NK-92 treated with Interleukin-12 subunit alpha and Interleukin-12 subunit beta, amount 100 ng/mL, for 24 hours (cell line): ENCODE data around the gene THAP11.
"Not testable (repeated sequence)": the region's sequence is repeated elsewhere in the genome, so short reads cannot be mapped to it uniquely, and the experiment has no call there.

ENCODE experiments used
- DNase-seq: peaks from one replicate; lab custom pipeline; 2025; lab: John Stamatoyannopoulos, UW

Gene THAP11

GRCh38 chr16:67837190-67837589 is 4.9 kb upstream of the THAP11 start:
- DNase-seq: not testable (repeated sequence)

DNA sequence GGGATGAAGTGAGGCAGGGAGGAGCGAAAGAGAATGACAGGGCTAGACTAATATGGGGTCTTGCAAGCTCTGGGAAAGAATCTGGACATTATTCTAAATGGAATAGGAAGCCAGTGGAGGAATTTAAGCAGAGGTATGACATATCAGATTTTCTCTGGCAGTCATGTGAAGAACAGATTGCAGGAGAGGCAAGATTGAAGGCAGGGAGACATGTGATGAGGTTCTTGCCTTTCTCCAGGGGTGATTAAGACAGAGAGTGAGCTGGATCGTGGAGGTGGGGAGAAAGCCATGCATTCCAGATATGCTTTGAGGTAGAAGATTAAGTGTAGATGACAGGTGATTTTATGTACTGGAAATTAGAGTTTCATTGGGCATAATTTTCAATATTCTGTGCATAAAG is 4.3 kb upstream of the THAP11 start:
- DNase-seq: no peak

DNA sequence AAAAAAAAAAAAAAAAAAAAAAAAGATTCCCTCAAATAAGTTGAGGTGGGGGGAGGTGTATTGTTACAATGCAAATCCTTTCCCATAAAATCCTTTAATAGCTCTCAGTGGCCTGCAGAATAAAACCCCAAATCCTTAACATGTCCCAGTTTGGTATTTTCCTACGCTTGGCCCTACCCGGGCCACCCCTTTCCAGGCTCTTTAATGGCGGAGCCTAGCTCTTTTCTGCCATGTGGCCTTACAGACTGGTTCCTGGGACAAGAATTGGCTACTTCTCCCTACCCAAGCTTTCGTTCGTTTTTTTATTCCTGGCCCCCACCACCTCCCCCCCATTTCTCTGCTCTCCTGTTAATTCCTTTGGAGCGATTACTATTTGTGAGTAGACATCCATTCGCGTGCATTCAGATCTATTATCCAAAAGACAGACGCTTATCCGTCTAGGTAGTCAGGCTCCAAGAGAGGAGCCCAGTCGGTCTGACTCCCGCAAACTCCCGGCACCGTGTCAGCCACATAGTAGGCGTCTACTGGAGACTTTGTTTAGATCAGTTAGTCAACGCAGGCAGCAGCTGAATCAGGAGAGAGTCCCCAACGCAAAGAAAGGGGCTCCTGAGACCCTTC is 813 bp upstream of the THAP11 start:
- no peak for DNase-seq

DNA sequence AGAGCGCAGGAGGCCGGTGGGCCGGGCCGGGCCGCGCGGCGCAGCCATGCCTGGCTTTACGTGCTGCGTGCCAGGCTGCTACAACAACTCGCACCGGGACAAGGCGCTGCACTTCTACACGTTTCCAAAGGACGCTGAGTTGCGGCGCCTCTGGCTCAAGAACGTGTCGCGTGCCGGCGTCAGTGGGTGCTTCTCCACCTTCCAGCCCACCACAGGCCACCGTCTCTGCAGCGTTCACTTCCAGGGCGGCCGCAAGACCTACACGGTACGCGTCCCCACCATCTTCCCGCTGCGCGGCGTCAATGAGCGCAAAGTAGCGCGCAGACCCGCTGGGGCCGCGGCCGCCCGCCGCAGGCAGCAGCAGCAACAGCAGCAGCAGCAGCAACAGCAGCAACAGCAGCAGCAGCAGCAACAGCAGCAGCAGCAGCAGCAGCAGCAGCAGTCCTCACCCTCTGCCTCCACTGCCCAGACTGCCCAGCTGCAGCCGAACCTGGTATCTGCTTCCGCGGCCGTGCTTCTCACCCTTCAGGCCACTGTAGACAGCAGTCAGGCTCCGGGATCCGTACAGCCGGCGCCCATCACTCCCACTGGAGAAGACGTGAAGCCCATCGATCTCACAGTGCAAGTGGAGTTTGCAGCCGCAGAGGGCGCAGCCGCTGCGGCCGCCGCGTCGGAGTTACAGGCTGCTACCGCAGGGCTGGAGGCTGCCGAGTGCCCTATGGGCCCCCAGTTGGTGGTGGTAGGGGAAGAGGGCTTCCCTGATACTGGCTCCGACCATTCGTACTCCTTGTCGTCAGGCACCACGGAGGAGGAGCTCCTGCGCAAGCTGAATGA is 606 bp downstream of the THAP11 start:
- DNase-seq: peak; percentile 42

- no peak for DNase-seq
These were observed 1.2 kb downstream of the THAP11 start for GRCh38 chr16:67843343-67843765.

DNA sequence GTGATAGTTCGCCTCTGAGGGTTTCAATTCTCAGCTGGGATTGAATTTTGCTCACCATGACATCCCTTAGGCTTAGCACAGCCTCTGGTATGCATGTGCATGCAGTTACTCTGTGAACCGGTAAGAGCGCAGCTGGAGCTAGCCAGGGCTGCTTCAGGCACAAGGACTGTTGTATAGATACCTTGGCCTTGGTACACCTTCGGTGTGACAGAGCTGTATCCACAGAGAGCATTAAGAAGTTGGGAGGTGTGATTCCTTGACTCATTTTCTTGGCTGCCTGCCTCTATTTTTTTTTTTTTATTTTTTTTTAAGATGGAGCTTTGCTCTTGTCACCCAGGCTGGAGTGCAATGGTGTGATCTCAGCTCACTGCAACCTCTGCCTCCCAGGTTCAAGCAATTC is 2.4 kb downstream of the THAP11 start:
- no peak for DNase-seq

DNA sequence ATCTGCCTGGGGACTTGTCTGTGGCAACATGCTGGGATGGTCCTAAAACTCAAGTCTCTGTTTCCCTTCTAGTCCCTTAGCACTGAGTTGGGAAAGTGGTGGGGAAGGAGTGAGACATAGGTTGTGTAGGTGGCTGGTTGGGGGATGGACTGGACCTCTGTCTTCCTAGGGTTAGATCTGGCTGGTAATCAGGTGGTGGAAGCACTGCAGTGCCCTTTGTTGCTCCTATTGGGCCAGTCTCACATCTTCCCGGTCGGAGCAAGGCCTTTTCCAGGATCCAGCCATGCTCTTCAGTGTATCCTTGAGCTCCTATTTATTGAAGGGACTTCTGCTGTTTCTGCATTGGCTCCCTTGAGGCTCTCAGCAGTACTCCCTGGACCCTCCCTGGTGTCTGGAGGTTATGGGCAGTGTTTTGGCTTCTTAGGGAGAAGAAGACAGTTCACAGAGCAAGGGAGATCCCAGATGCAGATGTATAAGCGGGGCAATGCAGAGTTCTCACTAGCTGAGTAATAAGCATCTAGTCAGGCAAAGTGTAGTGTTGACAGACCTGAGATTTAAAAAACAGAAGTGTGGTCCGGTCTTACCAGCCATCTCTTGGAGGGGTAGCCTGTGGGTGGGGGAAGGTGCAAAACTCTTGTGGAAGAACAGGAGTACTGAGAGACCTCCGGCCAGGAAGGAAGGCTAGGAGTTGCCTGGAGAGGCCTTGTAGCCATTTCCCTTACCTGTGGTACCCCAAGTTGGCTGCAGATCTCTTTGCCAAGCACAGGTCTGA is 3.4 kb downstream of the THAP11 start:
- no peak for DNase-seq

GRCh38 chr16:67846063-67846319 is 3.9 kb downstream of the THAP11 start:
- DNase-seq: no peak

GRCh38 chr16:67846320-67847063 is 4.4 kb downstream of the THAP11 start, which contains the start of gene NUTF2:
NUTF2 (plus strand) TSS chr16:67846933; CDS start chr16:67865131, 18,198 bp downstream.
- DNase-seq: peak; percentile 90

DNA sequence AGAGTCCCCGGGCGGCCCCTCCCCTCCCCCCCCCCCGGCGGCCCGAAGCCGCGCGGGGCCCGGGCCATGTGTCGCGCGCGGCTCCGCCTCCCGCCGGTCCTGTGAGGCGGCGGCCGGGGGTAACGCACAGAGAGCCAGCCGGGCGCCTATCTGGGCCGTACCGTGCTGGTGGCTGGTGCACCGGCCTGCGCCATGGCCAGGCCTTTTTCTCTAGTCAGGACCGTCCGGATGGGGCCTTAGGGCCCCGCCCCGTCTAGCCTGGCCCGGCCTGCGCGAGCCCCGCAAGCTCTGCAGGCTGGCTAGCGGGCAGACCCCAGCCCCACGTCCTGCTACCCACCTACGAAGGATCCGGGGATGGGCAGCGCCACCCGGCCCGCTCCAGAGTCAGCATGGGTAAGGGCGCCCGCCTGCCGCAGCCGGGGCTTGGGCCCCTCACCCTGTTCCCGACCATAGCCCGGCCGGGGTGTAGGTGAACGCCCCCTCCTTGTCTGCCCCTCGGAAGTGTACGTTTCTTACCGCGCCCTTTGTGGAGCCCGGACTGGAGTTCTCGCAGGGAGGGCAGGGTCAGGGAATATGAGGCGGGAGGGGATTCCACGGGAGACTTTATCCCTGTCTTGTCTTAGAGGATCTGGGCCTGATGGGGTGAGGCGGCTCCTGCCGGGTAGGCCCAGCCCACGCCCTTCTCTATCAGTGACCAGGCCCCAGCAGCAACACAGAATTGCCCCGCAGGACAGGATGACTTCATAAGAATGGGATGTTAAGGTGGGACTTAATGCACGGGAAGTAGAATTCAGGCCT is 5.1 kb downstream of the THAP11 start, which contains the start of gene CENPT:
TSS of gene CENPT (minus strand) at position 630 of the 798 bp plus-strand sequence. CDS start 13,834 bp downstream, outside the sequence.
- no peak for DNase-seq

DNA sequence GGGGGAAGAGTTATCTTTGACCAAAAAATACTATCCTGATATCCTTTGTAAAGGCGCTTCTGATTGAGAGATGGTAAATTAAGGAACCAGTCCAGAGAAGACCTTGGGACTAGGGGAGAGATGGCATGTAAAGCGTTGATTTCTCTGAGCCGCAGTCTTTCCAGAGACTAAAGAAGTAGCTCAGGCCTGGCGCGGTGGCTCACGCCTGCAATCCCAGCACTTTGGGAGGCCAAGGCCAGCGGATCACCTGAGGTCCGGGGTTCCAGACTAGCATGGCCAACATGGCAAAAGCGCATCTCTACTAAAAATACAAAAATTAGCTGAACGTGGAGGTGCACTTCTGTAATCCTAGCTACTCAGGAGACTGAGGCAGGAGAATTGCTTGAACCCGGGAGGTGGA is 6.0 kb downstream of the THAP11 start:
- no peak for DNase-seq

- DNase-seq: no peak
These were observed 11.6 kb downstream of the THAP11 start for GRCh38 chr16:67853670-67854069.

DNA sequence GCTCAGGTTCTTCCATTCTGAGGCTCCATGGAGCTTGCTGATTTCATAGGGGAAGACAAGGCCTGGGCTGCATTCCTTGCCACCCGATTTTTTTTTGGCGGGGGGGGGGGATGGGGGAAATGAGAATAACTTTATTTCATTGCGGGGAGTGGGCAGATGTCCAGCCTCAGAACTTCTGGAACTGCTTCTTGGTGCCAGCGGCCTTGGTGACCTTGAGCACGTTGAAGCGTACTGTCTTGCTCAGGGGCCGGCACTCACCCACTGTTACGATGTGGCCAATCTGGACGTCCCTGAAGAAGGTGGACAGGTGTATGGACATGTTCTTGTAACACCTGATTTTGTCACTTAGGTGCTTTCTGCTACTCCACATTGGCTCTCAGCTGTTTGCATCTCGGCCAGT is 13.7 kb downstream of the THAP11 start:
- DNase-seq: no peak

DNA sequence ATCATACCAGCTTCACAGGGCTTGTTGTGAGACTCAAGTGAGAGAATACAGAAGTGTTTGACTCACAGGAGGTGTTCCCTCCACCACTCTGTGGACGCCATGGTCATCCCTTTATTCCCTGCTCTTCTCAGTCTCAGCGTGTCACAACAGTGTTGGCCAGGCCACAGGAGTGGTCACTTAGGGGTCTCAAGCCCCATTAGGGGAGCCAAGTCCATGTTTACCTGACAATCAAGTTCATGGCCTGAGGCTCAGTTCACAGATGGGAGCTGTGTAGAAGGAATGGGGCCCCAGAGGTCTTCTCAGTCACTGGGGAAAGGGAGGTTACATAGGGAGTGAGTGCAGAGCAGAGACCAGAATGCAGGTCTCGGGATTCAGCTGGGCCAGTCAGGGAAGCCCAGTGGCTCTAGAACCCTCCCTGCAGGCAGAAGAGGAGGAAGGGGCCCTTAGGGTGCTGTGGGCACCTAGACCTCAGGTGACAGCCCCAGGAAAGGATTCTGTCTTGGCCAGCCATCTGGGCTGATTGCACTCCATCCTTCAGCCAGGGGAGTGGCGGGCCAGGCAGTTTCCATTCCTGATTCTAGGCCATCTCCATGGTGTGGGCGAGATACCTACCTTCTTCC is 14.9 kb downstream of the THAP11 start:
- DNase-seq: no peak

GRCh38 chr16:67857547-67858233 is 15.6 kb downstream of the THAP11 start:
- peak; percentile 10 for DNase-seq

GRCh38 chr16:67858500-67858899 is 16.4 kb downstream of the THAP11 start:
- DNase-seq: no peak

- DNase-seq: no peak
These were observed 18.7 kb downstream of the THAP11 start for GRCh38 chr16:67860589-67861398.

- no peak for DNase-seq
These were observed 19.8 kb downstream of the THAP11 start for GRCh38 chr16:67861877-67862276.
